ENCODE measurements around the gene ZNF224.
A peak's percentile ranks its signal among the peaks of the same experiment; 100 is the strongest.
"Not testable (repeated sequence)": the region's sequence is repeated elsewhere in the genome, so short reads cannot be mapped to it uniquely, and the experiment has no call there.

Gene ZNF224

GRCh38 chr19:44093931-44094765 lies at the start of gene ZNF224:
TSS of gene ZNF224 (plus strand) at chr19:44094361. CDS start at chr19:44097874, 3,513 bp downstream.
- DNase-seq, result peak; percentile 85

GRCh38 chr19:44050740-44051649 lies 43.2 kb upstream of the ZNF224 start:
- peak; percentile 34 for DNase-seq

GRCh38 chr19:44051650-44052402 lies 42.3 kb upstream of the ZNF224 start, which contains the start of gene ZNF223:
TSS of gene ZNF223 (plus strand) at chr19:44052036. CDS start at chr19:44055177, 3,141 bp downstream.
- DNase-seq, result peak; percentile 92

- no peak for DNase-seq
Observed at GRCh38 chr19:44055870-44056269, 38.3 kb upstream of the ZNF224 start.

- DNase-seq, result no peak
Observed at GRCh38 chr19:44059229-44059628, 34.9 kb upstream of the ZNF224 start.

GRCh38 chr19:44061038-44061437 lies 33.1 kb upstream of the ZNF224 start:
- no peak for DNase-seq

- no peak for DNase-seq
Observed at GRCh38 chr19:44066305-44066704, 27.9 kb upstream of the ZNF224 start.

- no peak for DNase-seq
Observed at GRCh38 chr19:44069415-44069814, 24.7 kb upstream of the ZNF224 start.

- DNase-seq, result peak; percentile 65
Observed at GRCh38 chr19:44071824-44072542, 22.2 kb upstream of the ZNF224 start, which contains the start of gene ZNF284. TSS of gene ZNF284 (plus strand) at chr19:44072159. CDS start at chr19:44076390, 4,231 bp downstream.

GRCh38 chr19:44072543-44073401 lies 21.4 kb upstream of the ZNF224 start:
- DNase-seq, result no peak

- no peak for DNase-seq
Observed at GRCh38 chr19:44076325-44076724, 17.8 kb upstream of the ZNF224 start.

GRCh38 chr19:44092108-44092507 lies 2.1 kb upstream of the ZNF224 start:
- DNase-seq, result no peak

- no peak for DNase-seq
Observed at GRCh38 chr19:44107751-44108150, 13.6 kb downstream of the ZNF224 start.

GRCh38 chr19:44109458-44109857 lies 15.3 kb downstream of the ZNF224 start:
- DNase-seq, result no peak

GRCh38 chr19:44111910-44112463 lies 17.8 kb downstream of the ZNF224 start:
- DNase-seq, result no peak

- DNase-seq, result no peak
Observed at GRCh38 chr19:44112802-44113137, 18.6 kb downstream of the ZNF224 start.

GRCh38 chr19:44113138-44113783 lies 19.1 kb downstream of the ZNF224 start, which contains the start of gene ZNF225:
TSS of gene ZNF225 (plus strand) at chr19:44113399. CDS start at chr19:44115828, 2,429 bp downstream.
- peak; percentile 95 for DNase-seq

- no peak for DNase-seq
Observed at GRCh38 chr19:44113784-44114390, 19.7 kb downstream of the ZNF224 start.

- DNase-seq, result not testable (repeated sequence)
Observed at GRCh38 chr19:44121162-44121561, 27.0 kb downstream of the ZNF224 start.

GRCh38 chr19:44131955-44132354 lies 37.8 kb downstream of the ZNF224 start:
- DNase-seq, result no peak
